Body of pancreas (tissue), 4 donors: ENCODE results near the gene ENOSF1. TPM values are rescaled to one million over a fixed set of nuclear protein-coding genes. Genes with fewer than 3 reads are reported as not detected.

Experiments
- ATAC-seq: fragments of 150-250 bp; one replicate; pipeline ENCODE4 v1.9.1; 2016
- DNase-seq, 4 donors: peaks; one replicate each; pipeline ENCODE4 v3.0.0-alpha.2; 2019
- H3K27ac ChIP-seq, 4 donors: fragments of 200-600 bp; sonication (generic); 1 replicate in 3 of 4; 2 replicates in 1 of 4; pipeline versions ENCODE4 v1.5.1 to v1.6.1; 2016 to 2019; ENCODE audit warnings: mild to moderate bottlenecking in 1 of 4, mixed read lengths in 1 of 4, moderate library complexity in 1 of 4
- H3K27me3 ChIP-seq, 2 donors: fragments of 200-600 bp; sonication (generic); one replicate each; pipeline ENCODE4 v1.6.0; 2016; ENCODE audit warnings: mild to moderate bottlenecking in 1 of 2
- H3K36me3 ChIP-seq, 2 donors: fragments of 200-600 bp; sonication (generic); replicated peaks in 1 of 2; 2 replicates each; pipeline ENCODE4 v1.5.1; 2016; ENCODE audit warnings: low read depth in 2 of 2; ENCODE audit not compliant: insufficient read depth in 1 of 2
- H3K4me1 ChIP-seq: fragments of 200-600 bp; sonication (generic); one replicate; pipeline ENCODE4 v1.6.0; 2016
- H3K4me3 ChIP-seq, 2 donors: fragments of 200-600 bp; sonication (generic); 1 replicate in 1 of 2; 2 replicates in 1 of 2; pipeline ENCODE4 v1.5.1; 2016 to 2019
- H3K9me3 ChIP-seq, 3 donors: fragments of 200-600 bp; sonication (generic); 1 replicate in 2 of 3; 2 replicates in 1 of 3; pipeline ENCODE4 v1.5.1; 2016
- POLR2A ChIP-seq, 3 donors: fragments of 450-650 bp; IDR thresholded peaks; one replicate each; pipeline ENCODE4 v1.6.1; 2016; ENCODE audit warnings: antibody characterized with exemption in 3 of 3, mild to moderate bottlenecking in 2 of 3
- WGBS, 2 donors: methylation state at CpG; one replicate each; pipeline ENCODE4 v1.1.5; 2017; 5-methylcytosine and 5-hydroxymethylcytosine counted together
- intact Hi-C: fragments of 100-400 bp; cut with DNase I; formaldehyde crosslinking; loops from one replicate; pipeline ENCODE4 v1.15.1; 2023
- total RNA-seq, 2 donors: library from RNA; depleted of rRNA; stranded (reverse); fragments of >200 nt; gene quantifications; one replicate each; pipeline ENCODE4 v1.1.0, GENCODE V29; 2016
- TF ChIP-seq, protein P1 (sequence below), 7 experiments: fragments of 450-650 bp in 4 of 7; fragments of 200-600 bp in 3 of 7; sonication (generic) in 3 of 7; IDR thresholded peaks; one replicate each; pipeline ENCODE4 v1.5.1; 2016 to 2019; ENCODE audit warnings: antibody characterized with exemption in 7 of 7

ENOSF1 gene
- total RNA-seq, 2 donors from 2014 or later: 59.7 to 62.3 TPM

DNA sequence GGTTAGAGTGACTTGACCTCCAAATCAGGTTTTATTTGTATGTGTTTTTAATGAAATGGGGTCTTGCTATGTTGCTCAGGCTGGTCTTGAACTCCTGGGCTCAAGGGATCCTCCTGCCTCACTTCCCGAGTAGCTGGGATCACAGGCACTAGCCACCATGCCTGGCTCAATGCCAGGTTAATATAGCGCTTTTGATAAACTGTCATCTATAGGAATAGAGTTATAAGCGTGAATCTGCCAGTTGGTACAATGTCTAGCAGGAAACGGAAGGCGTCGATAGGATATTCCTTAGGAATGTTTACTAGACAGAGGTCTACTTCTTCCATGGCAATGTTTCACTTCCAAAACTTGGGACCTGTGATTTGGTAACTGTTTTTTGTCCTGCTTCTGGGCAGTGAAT lies 90.1 kb downstream of the ENOSF1 start:
- H3K27me3 ChIP-seq: no peaks in the 10 kb centered on the region
- WGBS, 2 donors: 62 to 80% methylated on average over 6 of the region's 6 CpGs
- ATAC-seq: no peak
- DNase-seq: no peak
- intact Hi-C loops: loop anchor here (10.0 kb wide), 1 partner anchor 213 kb away; no protein-coding TSS in a partner anchor
- TF ChIP-seq, protein P1, sequence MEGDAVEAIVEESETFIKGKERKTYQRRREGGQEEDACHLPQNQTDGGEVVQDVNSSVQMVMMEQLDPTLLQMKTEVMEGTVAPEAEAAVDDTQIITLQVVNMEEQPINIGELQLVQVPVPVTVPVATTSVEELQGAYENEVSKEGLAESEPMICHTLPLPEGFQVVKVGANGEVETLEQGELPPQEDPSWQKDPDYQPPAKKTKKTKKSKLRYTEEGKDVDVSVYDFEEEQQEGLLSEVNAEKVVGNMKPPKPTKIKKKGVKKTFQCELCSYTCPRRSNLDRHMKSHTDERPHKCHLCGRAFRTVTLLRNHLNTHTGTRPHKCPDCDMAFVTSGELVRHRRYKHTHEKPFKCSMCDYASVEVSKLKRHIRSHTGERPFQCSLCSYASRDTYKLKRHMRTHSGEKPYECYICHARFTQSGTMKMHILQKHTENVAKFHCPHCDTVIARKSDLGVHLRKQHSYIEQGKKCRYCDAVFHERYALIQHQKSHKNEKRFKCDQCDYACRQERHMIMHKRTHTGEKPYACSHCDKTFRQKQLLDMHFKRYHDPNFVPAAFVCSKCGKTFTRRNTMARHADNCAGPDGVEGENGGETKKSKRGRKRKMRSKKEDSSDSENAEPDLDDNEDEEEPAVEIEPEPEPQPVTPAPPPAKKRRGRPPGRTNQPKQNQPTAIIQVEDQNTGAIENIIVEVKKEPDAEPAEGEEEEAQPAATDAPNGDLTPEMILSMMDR (IDR thresholded peaks at IDR 0.05): no peak
- no peak for TF ChIP-seq POLR2A (IDR thresholded peaks at IDR 0.05)
- H3K27ac ChIP-seq: no peak overlapping the region
- H3K4me3 ChIP-seq: no peak overlapping the region
- H3K36me3 ChIP-seq: no peaks in the 10 kb centered on the region
- H3K9me3 ChIP-seq: no peaks in the 10 kb centered on the region
- peaks cover 3% of the 10 kb centered on the region for H3K4me1 ChIP-seq

DNA sequence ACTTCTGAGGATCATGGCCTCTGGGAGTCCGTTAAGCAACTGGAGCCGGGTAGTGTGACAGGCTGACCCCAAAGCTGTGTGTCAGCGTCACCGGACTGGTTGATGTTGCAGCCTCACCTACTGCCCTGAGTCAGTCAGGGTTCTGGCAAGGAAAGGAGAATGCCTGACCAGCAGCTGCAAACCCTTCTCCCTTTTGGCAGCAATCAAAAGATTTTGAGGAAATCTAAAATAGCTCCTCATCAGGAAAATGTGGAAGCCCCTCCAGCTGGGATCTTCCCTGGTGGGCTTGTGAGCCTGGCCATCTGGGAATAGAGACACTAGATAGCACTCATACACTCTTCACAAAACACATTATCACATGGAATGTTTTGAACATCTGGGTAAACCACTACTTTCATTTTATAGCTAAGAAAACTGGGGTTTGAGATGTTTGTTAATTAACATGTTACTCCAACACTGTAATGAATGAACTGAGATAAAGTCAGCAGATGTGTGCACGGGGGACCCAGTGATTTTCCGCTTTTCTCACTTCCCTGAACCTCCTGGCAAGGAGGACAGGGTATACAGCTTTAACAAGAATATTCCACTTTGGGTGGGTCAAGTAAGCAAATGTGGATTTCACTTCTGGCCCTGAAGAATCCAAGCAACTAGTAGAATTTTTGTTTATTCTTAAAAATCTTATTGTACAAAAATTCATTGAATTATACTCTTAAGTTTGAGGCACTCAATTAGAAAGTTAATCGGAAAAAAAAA lies 91.0 kb downstream of the ENOSF1 start:
- Histone ChIP-seq H3K9me3 (no peaks in the 10 kb centered on the region), H3K36me3 (no peaks in the 10 kb centered on the region), H3K27me3 (no peaks in the 10 kb centered on the region), H3K4me3 (no peak overlapping the region), H3K27ac (no peak overlapping the region), H3K4me1 (peaks cover 3% of the 10 kb centered on the region)
- 69 to 70% methylated on average over 7 of the region's 7 CpGs for WGBS, 2 donors
- ATAC-seq (no peak), DNase-seq (no peak)
- TF ChIP-seq, protein P1 (IDR thresholded peaks at IDR 0.05): no peak
- no peak for TF ChIP-seq POLR2A (IDR thresholded peaks at IDR 0.05)
- intact Hi-C loops: loop anchor here (10.0 kb wide), 1 partner anchor 213 kb away; no protein-coding TSS in a partner anchor

Other genes starting within 250 kb of the ENOSF1 start
- 1 to 10 TPM; 3.6 to 4.2 TPM for gene COLEC12, start 211.9 kb downstream of the ENOSF1 start, total RNA-seq
- not detected for gene CETN1, start 132.2 kb downstream of the ENOSF1 start, total RNA-seq
- gene CLUL1, start 115.6 kb downstream of the ENOSF1 start, total RNA-seq: 1 to 10 TPM; 3.3 to 4.9 TPM
- gene TYMS, start 55.0 kb downstream of the ENOSF1 start, total RNA-seq: 1 to 10 TPM; 1.8 to 7.6 TPM
- gene YES1, start 99.6 kb upstream of the ENOSF1 start, total RNA-seq: 10 to 100 TPM; 50.4 to 51.4 TPM
- gene ADCYAP1, start 192.2 kb upstream of the ENOSF1 start, total RNA-seq: 10 to 100 TPM in 1 of 2 donors, 1 to 10 TPM in 1; 7.3 to 28.0 TPM